Left lung (tissue), 10 donors: ENCODE data around the gene CARMIL1. TPM values are rescaled to one million over a fixed set of nuclear protein-coding genes. Genes with fewer than 3 reads are reported as not detected.

Experiments used
- ATAC-seq: fragments of 200-7000 bp; cut with Tn5 transposase; one replicate; pipeline ENCODE4 v1.9.1; 2020; ENCODE audit warnings: moderate library complexity
- DNase-seq, 4 donors: peaks; one replicate each; pipeline ENCODE4 v3.0.0-alpha.2; 2013 to 2020
- H3K27ac ChIP-seq, 2 donors: fragments of 200-600 bp; sonication (generic) in 1 of 2; one replicate each; pipeline versions ENCODE4 v1.5.0 to v1.8.0; 2020 to 2021
- H3K27me3 ChIP-seq, 2 donors: fragments of 200-600 bp; sonication (generic) in 1 of 2; one replicate each; pipeline versions ENCODE4 v1.5.0 to v1.8.0; 2020 to 2021
- H3K36me3 ChIP-seq, 2 donors: fragments of 200-600 bp; sonication (generic) in 1 of 2; one replicate each; pipeline versions ENCODE4 v1.5.0 to v1.8.0; 2020 to 2021
- H3K4me1 ChIP-seq, 2 donors: fragments of 200-600 bp; one replicate each; pipeline ENCODE4 v1.8.0; 2021
- H3K4me3 ChIP-seq, 2 donors: fragments of 200-600 bp; sonication (generic) in 1 of 2; one replicate each; pipeline versions ENCODE4 v1.5.0 to v1.8.0; 2020 to 2021; ENCODE audit warnings: mild to moderate bottlenecking in 1 of 2
- H3K9me3 ChIP-seq, 2 donors: fragments of 200-600 bp; sonication (generic) in 1 of 2; one replicate each; pipeline versions ENCODE4 v1.5.0 to v1.8.0; 2020 to 2021
- intact Hi-C, 2 donors: fragments of 100-400 bp; cut with DNase I; formaldehyde crosslinking; loops; one replicate each; pipeline versions ENCODE4 v1.11.2 to v1.14.2; 2022
- polyA plus RNA-seq, 6 donors: library from polyadenylated mRNA; unstranded; fragments of 120-200 nt; gene quantifications; one replicate each; pipeline ENCODE4 v1.2.1, GENCODE V29; 2013; ENCODE audit not compliant: insufficient read length in 6 of 6
- total RNA-seq, 2 donors: library from RNA; stranded (reverse); fragmentation: NEBNext Ultra II Directional; extraction: Animal tissue kit (Norgen Biotek cat#: 25700); gene quantifications; one replicate each; pipeline ENCODE4 v1.2.1, GENCODE V29; 2021
- TF ChIP-seq, protein P1 (sequence below), 2 donors: fragments of 200-600 bp; sonication (generic) in 1 of 2; IDR thresholded peaks; one replicate each; pipeline versions ENCODE4 v1.5.0 to v1.8.0; 2021; ENCODE audit warnings: antibody characterized with exemption in 2 of 2
- donor health status: DM: no; HTN: yes; CAD: no.
- donor health status: DM: no; HTN: no; CAD: no.

Gene CARMIL1
- total and polyA plus RNA-seq, 8 donors = 16.4 to 32.8 (median 27.4) TPM

DNA sequence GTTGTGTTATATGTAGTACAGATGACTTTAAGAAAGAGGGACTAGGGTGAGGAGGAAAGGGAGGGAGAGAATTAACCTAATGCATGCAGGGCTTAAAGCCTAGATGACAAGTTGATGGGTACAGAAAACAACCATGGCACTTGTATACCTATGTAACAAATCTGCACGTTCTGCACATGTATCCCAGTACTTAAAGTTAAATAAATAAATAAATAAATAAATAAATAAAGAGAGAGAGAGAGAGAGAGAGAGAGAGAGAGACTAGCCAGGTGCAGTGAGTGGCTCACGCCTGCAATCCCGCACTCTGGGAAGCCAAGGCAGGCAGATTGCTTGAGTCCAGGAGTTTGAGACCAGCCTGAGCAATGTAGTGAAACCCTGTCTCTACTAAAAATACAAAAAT is 11.5 kb upstream of the CARMIL1 start:
- Histone ChIP-seq H3K9me3 (no peaks in the 10 kb centered on the region), H3K4me1 (no peaks in the 10 kb centered on the region), H3K4me3 (no peak overlapping the region), H3K27ac (no peak overlapping the region), H3K27me3 (no peaks in the 10 kb centered on the region), H3K36me3 (no peaks in the 10 kb centered on the region)
- intact Hi-C loops = no loop called here
- no peak for ATAC-seq
- TF ChIP-seq, protein P1, sequence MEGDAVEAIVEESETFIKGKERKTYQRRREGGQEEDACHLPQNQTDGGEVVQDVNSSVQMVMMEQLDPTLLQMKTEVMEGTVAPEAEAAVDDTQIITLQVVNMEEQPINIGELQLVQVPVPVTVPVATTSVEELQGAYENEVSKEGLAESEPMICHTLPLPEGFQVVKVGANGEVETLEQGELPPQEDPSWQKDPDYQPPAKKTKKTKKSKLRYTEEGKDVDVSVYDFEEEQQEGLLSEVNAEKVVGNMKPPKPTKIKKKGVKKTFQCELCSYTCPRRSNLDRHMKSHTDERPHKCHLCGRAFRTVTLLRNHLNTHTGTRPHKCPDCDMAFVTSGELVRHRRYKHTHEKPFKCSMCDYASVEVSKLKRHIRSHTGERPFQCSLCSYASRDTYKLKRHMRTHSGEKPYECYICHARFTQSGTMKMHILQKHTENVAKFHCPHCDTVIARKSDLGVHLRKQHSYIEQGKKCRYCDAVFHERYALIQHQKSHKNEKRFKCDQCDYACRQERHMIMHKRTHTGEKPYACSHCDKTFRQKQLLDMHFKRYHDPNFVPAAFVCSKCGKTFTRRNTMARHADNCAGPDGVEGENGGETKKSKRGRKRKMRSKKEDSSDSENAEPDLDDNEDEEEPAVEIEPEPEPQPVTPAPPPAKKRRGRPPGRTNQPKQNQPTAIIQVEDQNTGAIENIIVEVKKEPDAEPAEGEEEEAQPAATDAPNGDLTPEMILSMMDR (IDR thresholded peaks at IDR 0.05) = no peak
- DNase-seq = no peak

DNA sequence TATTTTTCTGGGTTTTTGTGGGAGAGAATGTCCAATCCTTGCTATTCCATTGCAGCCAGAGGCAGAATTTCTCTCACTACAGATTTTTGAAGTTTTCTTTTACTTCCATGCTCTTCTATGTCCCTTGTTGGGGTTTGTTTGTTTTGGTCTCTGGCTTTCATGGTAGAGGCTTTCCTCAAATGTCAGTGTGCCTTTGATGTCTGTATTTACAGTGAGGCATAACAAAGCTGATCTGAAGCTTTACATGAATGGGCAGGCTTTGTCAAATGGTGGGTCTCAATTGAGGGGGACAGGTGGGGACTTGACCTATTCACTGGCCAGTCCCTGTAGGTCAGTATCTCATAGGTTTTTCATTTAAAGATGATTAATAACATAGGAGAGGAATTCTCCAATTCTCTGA is 8.6 kb upstream of the CARMIL1 start:
- H3K4me1 ChIP-seq = no peaks in the 10 kb centered on the region
- no peaks in the 10 kb centered on the region for H3K9me3 ChIP-seq
- no peaks in the 10 kb centered on the region for H3K27me3 ChIP-seq
- no peaks in the 10 kb centered on the region for H3K36me3 ChIP-seq
- TF ChIP-seq, protein P1 (IDR thresholded peaks at IDR 0.05) = no peak
- intact Hi-C loops = no loop called here
- no peak for DNase-seq
- no peak overlapping the region for H3K27ac ChIP-seq
- no peak overlapping the region for H3K4me3 ChIP-seq
- no peak for ATAC-seq

DNA sequence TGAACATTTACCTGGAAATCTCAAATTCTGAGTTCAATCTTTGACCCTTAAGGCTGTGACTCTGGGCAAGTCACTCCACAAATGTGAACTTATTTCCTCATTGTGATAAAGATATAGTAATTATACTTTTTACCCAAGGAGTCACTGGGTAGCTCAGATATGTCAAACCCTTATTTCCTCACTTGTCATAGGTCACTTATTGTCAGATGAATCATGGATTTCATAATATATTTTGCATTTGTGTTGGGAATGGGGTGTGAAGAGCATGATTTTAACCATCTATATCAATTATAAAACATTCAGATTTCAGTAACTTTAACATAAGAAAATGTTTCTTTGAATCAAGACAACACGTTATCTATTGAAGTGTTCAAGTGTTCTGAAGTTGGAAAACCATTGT is 3.7 kb upstream of the CARMIL1 start:
- no peak for DNase-seq
- Histone ChIP-seq H3K27ac (no peak overlapping the region), H3K27me3 (peaks cover 0 to 30% of the 10 kb centered on the region in 2 donors), H3K36me3 (no peaks in the 10 kb centered on the region), H3K4me1 (peaks cover 4 to 25% of the 10 kb centered on the region in 2 donors), H3K9me3 (no peaks in the 10 kb centered on the region), H3K4me3 (no peak overlapping the region)
- intact Hi-C loops = loop anchor here in 1 of 2 donors (5.0 kb wide), 1 partner anchor 217 kb away; no protein-coding TSS in a partner anchor
- no peak for ATAC-seq
- TF ChIP-seq, protein P1 (IDR thresholded peaks at IDR 0.05) = no peak

DNA sequence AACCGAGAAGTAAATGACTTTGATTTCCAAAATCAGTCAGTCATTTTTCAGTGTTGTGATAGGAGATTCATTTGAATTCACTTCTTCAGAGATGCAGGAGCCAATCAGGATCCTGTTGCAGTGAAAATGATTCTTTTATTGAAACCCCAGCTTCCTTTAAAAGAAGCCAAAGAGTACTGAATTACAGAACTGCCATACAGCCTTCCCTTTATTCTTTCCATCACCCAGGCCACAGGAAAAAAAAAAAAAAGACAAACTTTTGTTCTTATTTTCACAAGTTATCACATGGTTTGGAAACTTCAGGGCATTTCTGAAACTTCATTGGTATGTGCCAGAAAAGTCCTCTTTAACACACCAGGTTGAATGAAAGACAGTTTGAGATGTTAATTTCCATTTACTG is 1.8 kb upstream of the CARMIL1 start:
- no peak overlapping the region for H3K27ac ChIP-seq
- TF ChIP-seq, protein P1 (IDR thresholded peaks at IDR 0.05) = no peak
- ATAC-seq = no peak
- H3K36me3 ChIP-seq = no peaks in the 10 kb centered on the region
- DNase-seq = no peak
- peaks cover 0 to 31% of the 10 kb centered on the region in 2 donors for H3K27me3 ChIP-seq
- no peaks in the 10 kb centered on the region for H3K9me3 ChIP-seq
- H3K4me3 ChIP-seq = no peak overlapping the region
- intact Hi-C loops = loop anchor here in 1 of 2 donors (5.0 kb wide), 1 partner anchor 215 kb away; no protein-coding TSS in a partner anchor
- H3K4me1 ChIP-seq = peaks cover 4 to 25% of the 10 kb centered on the region in 2 donors

DNA sequence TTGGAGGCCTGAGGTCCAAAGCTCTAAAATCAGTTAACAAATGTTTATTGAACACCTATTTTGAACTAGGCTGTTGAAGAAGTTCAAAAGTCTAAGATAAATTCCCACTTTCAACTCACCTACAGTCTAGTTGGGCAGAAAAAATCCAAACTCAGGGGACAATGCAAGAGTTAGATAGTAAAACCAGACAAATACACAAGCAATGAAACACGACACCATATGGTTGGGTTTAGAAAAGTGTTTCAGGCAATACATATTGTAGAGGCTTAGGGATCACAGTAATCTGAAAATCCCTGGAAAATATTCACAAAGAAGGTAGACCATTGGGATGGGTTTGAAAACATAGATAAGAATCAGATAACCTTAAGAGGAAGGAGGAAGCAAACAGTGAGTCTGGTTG is 1.3 kb upstream of the CARMIL1 start:
- intact Hi-C loops = loop anchor here in 1 of 2 donors (5.0 kb wide), 1 partner anchor 214 kb away; no protein-coding TSS in a partner anchor

More for the DNA sequence above, 1.3 kb upstream of the CARMIL1 start:
- ATAC-seq (no peak), DNase-seq (no peak)
- Histone ChIP-seq H3K4me3 (no peak overlapping the region), H3K36me3 (no peaks in the 10 kb centered on the region), H3K9me3 (no peaks in the 10 kb centered on the region), H3K4me1 (peaks cover 4 to 25% of the 10 kb centered on the region in 2 donors), H3K27ac (no peak overlapping the region), H3K27me3 (peaks cover 0 to 31% of the 10 kb centered on the region in 2 donors)
- TF ChIP-seq, protein P1 (IDR thresholded peaks at IDR 0.05) = no peak
